Ovary (tissue), 3 donors: ENCODE results near the gene TRPT1.

Source experiments
- CTCF ChIP-seq, 3 donors: fragments of 450-650 bp in 2 of 3; fragments of 200-600 bp in 1 of 3; IDR thresholded peaks; one replicate each; pipeline versions ENCODE4 v1.5.1 to v1.8.0; 2016 to 2022; ENCODE audit warnings: antibody characterized with exemption in 3 of 3, mild to moderate bottlenecking in 1 of 3
- POLR2A ChIP-seq: fragments of 450-650 bp; IDR thresholded peaks from one replicate; pipeline ENCODE4 v1.6.1; 2017; ENCODE audit warnings: antibody characterized with exemption, mild to moderate bottlenecking, moderate library complexity
- donor health status: DM: no; HTN: no; CAD: no.

GRCh38 chr11:64218628-64219353 lies 7.2 kb downstream of the TRPT1 start:
- TF ChIP-seq CTCF (IDR thresholded peaks at IDR 0.05) (no peak), POLR2A (no peak)
